Measurements from ENCODE around the gene CMSS1. TPM values are rescaled to one million over a fixed set of nuclear protein-coding genes. Genes with fewer than 3 reads are reported as not detected.

The CMSS1 gene
- total RNA-seq, 2 donors from 2014 or later = 18.1 to 22.7 TPM

DNA sequence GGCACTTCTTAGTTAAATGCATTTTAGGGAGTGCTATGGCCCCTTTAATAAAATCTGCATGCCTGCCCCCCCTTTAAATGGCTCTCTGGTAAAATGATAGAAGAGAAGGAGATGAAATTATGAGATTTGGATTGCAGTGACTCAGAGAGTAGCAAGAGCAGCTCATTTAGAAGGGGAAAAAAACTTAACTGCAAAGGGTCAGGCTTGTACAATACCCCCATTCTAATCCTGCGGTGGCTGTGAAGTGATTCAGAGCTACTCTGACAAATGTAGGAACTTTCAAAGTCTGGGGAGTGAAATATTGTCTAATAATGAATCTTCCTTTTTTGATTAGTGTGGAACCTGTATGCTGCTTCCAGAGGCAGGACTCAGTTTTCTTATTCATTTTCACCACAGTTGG, 399.1 kb downstream of the CMSS1 start:
- no peaks in the 10 kb centered on the region for H3K4me1 ChIP-seq (ENCODE audit: control insufficient read depth in 1 of 2, low read depth in 2 of 2)
- no peaks in the 10 kb centered on the region for H3K36me3 ChIP-seq
- ATAC-seq (ENCODE audit: insufficient number of reproducible peaks, low FRiP score, low read depth) = no peak
- peaks cover 3% of the 10 kb centered on the region for H3K9me3 ChIP-seq
- no peak for DNase-seq (ENCODE audit: low spot score)
- H3K27me3 ChIP-seq (replicated peaks; ENCODE audit: insufficient read depth) = no peaks in the 10 kb centered on the region
- no peak overlapping the region for H3K4me3 ChIP-seq
- no peak overlapping the region for H3K27ac ChIP-seq
- TF ChIP-seq, protein P1, sequence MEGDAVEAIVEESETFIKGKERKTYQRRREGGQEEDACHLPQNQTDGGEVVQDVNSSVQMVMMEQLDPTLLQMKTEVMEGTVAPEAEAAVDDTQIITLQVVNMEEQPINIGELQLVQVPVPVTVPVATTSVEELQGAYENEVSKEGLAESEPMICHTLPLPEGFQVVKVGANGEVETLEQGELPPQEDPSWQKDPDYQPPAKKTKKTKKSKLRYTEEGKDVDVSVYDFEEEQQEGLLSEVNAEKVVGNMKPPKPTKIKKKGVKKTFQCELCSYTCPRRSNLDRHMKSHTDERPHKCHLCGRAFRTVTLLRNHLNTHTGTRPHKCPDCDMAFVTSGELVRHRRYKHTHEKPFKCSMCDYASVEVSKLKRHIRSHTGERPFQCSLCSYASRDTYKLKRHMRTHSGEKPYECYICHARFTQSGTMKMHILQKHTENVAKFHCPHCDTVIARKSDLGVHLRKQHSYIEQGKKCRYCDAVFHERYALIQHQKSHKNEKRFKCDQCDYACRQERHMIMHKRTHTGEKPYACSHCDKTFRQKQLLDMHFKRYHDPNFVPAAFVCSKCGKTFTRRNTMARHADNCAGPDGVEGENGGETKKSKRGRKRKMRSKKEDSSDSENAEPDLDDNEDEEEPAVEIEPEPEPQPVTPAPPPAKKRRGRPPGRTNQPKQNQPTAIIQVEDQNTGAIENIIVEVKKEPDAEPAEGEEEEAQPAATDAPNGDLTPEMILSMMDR (IDR thresholded peaks at IDR 0.05) = no peak

DNA sequence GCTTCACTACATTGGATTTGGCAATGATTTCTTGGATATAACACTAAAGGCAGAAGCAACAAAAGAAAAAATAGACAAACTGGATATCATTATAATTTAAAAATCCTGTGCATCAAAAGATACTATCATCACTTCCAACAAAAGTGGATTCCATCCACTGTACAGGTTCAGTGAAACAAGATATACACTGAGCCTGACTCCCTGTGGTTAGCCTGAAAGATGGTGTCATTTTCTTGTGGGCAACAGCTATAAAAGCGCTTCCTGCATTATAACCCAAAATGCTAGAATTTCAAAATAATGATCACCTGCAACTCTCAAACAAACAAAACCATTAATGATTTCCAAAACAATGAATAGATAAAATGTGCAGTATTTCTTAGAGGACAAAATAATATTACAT, 403.5 kb downstream of the CMSS1 start:
- DNase-seq (ENCODE audit: low spot score) = no peak
- Histone ChIP-seq H3K4me1 (ENCODE audit: control insufficient read depth in 1 of 2, low read depth in 2 of 2) (no peaks in the 10 kb centered on the region), H3K27me3 (replicated peaks; ENCODE audit: insufficient read depth) (no peaks in the 10 kb centered on the region), H3K27ac (no peak overlapping the region), H3K36me3 (no peaks in the 10 kb centered on the region), H3K9me3 (peaks cover 3% of the 10 kb centered on the region), H3K4me3 (no peak overlapping the region)
- no peak for ATAC-seq (ENCODE audit: insufficient number of reproducible peaks, low FRiP score, low read depth)
- TF ChIP-seq, protein P1 (IDR thresholded peaks at IDR 0.05) = no peak

DNA sequence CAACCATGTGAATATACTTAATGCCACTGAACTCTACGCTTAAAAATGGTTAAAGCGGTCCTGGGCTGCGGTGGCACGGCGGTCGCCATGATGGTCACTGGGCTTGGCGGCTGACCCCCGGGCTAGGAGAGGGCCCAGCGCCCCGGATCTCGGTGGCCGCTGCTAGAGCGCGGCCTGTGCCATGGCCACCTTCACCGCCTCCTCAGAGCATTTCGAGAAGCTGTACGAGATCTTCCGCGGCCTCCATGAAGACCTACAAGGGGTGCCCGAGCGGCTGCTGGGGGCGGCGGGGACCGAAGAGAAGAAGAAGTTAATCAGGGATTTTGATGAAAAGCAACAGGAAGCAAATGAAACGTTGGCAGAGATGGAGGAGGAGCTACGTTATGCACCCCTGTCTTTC, 407.5 kb downstream of the CMSS1 start:
- DNase-seq (ENCODE audit: low spot score) = no peak
- TF ChIP-seq, protein P1 (IDR thresholded peaks at IDR 0.05) = no peak
- no peaks in the 10 kb centered on the region for H3K4me1 ChIP-seq (ENCODE audit: control insufficient read depth in 1 of 2, low read depth in 2 of 2)
- H3K27me3 ChIP-seq (replicated peaks; ENCODE audit: insufficient read depth) = no peaks in the 10 kb centered on the region
- H3K9me3 ChIP-seq = peaks cover 7% of the 10 kb centered on the region
- H3K36me3 ChIP-seq = no peaks in the 10 kb centered on the region
- H3K4me3 ChIP-seq = no peak overlapping the region
- H3K27ac ChIP-seq = no peak overlapping the region
- ATAC-seq (ENCODE audit: insufficient number of reproducible peaks, low FRiP score, low read depth) = no peak

- Histone ChIP-seq H3K9me3 (peaks cover 5% of the 10 kb centered on the region), H3K36me3 (no peaks in the 10 kb centered on the region), H3K27me3 (replicated peaks; ENCODE audit: insufficient read depth) (no peaks in the 10 kb centered on the region), H3K4me1 (ENCODE audit: control insufficient read depth in 1 of 2, low read depth in 2 of 2) (no peaks in the 10 kb centered on the region), H3K27ac (no peak overlapping the region), H3K4me3 (no peak overlapping the region)
- DNase-seq (ENCODE audit: low spot score) (no peak), ATAC-seq (ENCODE audit: insufficient number of reproducible peaks, low FRiP score, low read depth) (no peak)
- TF ChIP-seq, protein P1 (IDR thresholded peaks at IDR 0.05) = no peak
These were observed 408.2 kb downstream of the CMSS1 start for GRCh38 chr3:100225883-100226282.

GRCh38 chr3:100226712-100227429, 409.2 kb downstream of the CMSS1 start:
- H3K27ac ChIP-seq = no peak overlapping the region
- no peaks in the 10 kb centered on the region for H3K4me1 ChIP-seq (ENCODE audit: control insufficient read depth in 1 of 2, low read depth in 2 of 2)
- TF ChIP-seq, protein P1 (IDR thresholded peaks at IDR 0.05) = no peak
- no peak for ATAC-seq (ENCODE audit: insufficient number of reproducible peaks, low FRiP score, low read depth)
- no peaks in the 10 kb centered on the region for H3K36me3 ChIP-seq
- H3K27me3 ChIP-seq (replicated peaks; ENCODE audit: insufficient read depth) = no peaks in the 10 kb centered on the region
- H3K9me3 ChIP-seq = peaks cover 5% of the 10 kb centered on the region
- DNase-seq (ENCODE audit: low spot score) = no peak
- no peak overlapping the region for H3K4me3 ChIP-seq
